ENCODE data around the gene GLE1. TPM values are rescaled to one million over a fixed set of nuclear protein-coding genes. Genes with fewer than 3 reads are reported as not detected.

GLE1 gene
- total RNA-seq, 2 donors from 2014 or later = 15.6 to 21.7 TPM

GRCh38 chr9:128479262-128479661, 25.3 kb upstream of the GLE1 start:
- H3K36me3 ChIP-seq = peaks cover 32% of the 10 kb centered on the region
- ATAC-seq (ENCODE audit: insufficient number of reproducible peaks, low FRiP score, low read depth) = no peak

GRCh38 chr9:128481561-128481960, 23.0 kb upstream of the GLE1 start:
- Histone ChIP-seq H3K4me1 (ENCODE audit: control insufficient read depth in 1 of 2, low read depth in 2 of 2) (no peaks in the 10 kb centered on the region), H3K9me3 (no peaks in the 10 kb centered on the region), H3K27ac (no peak overlapping the region), H3K27me3 (replicated peaks; ENCODE audit: insufficient read depth) (no peaks in the 10 kb centered on the region), H3K4me3 (no peak overlapping the region), H3K36me3 (peaks cover 44% of the 10 kb centered on the region)
- ATAC-seq (ENCODE audit: insufficient number of reproducible peaks, low FRiP score, low read depth) = no peak
- TF ChIP-seq CTCF (IDR thresholded peaks at IDR 0.05) = no peak
- no peak for DNase-seq (ENCODE audit: low spot score)

More at GRCh38 chr9:128479262-128479661, 25.3 kb upstream of the GLE1 start:
- no peak for DNase-seq (ENCODE audit: low spot score)
- Histone ChIP-seq H3K9me3 (no peaks in the 10 kb centered on the region), H3K4me3 (no peak overlapping the region), H3K4me1 (ENCODE audit: control insufficient read depth in 1 of 2, low read depth in 2 of 2) (no peaks in the 10 kb centered on the region), H3K27me3 (replicated peaks; ENCODE audit: insufficient read depth) (no peaks in the 10 kb centered on the region), H3K27ac (no peak overlapping the region)
- TF ChIP-seq CTCF (IDR thresholded peaks at IDR 0.05) = no peak

GRCh38 chr9:128482186-128482585, 22.3 kb upstream of the GLE1 start:
- Histone ChIP-seq H3K36me3 (peaks cover 49% of the 10 kb centered on the region), H3K4me3 (no peak overlapping the region), H3K27me3 (replicated peaks; ENCODE audit: insufficient read depth) (no peaks in the 10 kb centered on the region), H3K4me1 (ENCODE audit: control insufficient read depth in 1 of 2, low read depth in 2 of 2) (no peaks in the 10 kb centered on the region), H3K27ac (no peak overlapping the region), H3K9me3 (no peaks in the 10 kb centered on the region)
- TF ChIP-seq CTCF (IDR thresholded peaks at IDR 0.05) = no peak
- DNase-seq (ENCODE audit: low spot score) = no peak
- no peak for ATAC-seq (ENCODE audit: insufficient number of reproducible peaks, low FRiP score, low read depth)

- Histone ChIP-seq H3K4me3 (no peak overlapping the region), H3K27me3 (replicated peaks; ENCODE audit: insufficient read depth) (no peaks in the 10 kb centered on the region), H3K4me1 (ENCODE audit: control insufficient read depth in 1 of 2, low read depth in 2 of 2) (no peaks in the 10 kb centered on the region), H3K9me3 (no peaks in the 10 kb centered on the region), H3K27ac (no peak overlapping the region), H3K36me3 (peaks cover 54% of the 10 kb centered on the region)
- DNase-seq (ENCODE audit: low spot score) = no peak
- no peak for TF ChIP-seq CTCF (IDR thresholded peaks at IDR 0.05)
- ATAC-seq (ENCODE audit: insufficient number of reproducible peaks, low FRiP score, low read depth) = no peak
Observed at GRCh38 chr9:128484686-128485413, 19.7 kb upstream of the GLE1 start.

- H3K36me3 ChIP-seq = peaks cover 54% of the 10 kb centered on the region
Observed at GRCh38 chr9:128485414-128485855, 19.1 kb upstream of the GLE1 start.

More at GRCh38 chr9:128485414-128485855, 19.1 kb upstream of the GLE1 start:
- no peak overlapping the region for H3K4me3 ChIP-seq
- no peaks in the 10 kb centered on the region for H3K9me3 ChIP-seq
- H3K27me3 ChIP-seq (replicated peaks; ENCODE audit: insufficient read depth) = no peaks in the 10 kb centered on the region
- no peaks in the 10 kb centered on the region for H3K4me1 ChIP-seq (ENCODE audit: control insufficient read depth in 1 of 2, low read depth in 2 of 2)
- ATAC-seq (ENCODE audit: insufficient number of reproducible peaks, low FRiP score, low read depth) = no peak
- no peak for DNase-seq (ENCODE audit: low spot score)
- no peak overlapping the region for H3K27ac ChIP-seq
- no peak for TF ChIP-seq CTCF (IDR thresholded peaks at IDR 0.05)

Measured in thoracic aorta (tissue), 2 donors.